HEK293 (cell line): ENCODE data around the gene CALHM3.

Experiments used
- CTCF ChIA-PET: fragments of 350-600 bp; formaldehyde crosslinking; extraction: SDS; loops from one replicate; lab custom pipeline; 2021; ENCODE audit warnings: antibody characterized with exemption; lab: Yijun Ruan, JAX
- POLR2A ChIA-PET: fragments of 300-600 bp; formaldehyde crosslinking; extraction: SDS; loops from one replicate; lab custom pipeline; 2020; ENCODE audit warnings: antibody characterized with exemption, inconsistent platforms; lab: Yijun Ruan, JAX
- H3K27ac ChIP-seq: fragments of 200-500 bp; sonication (Bioruptor generic); 2 replicates; pipeline ENCODE4 v1.5.1; 2014; ENCODE audit warnings: low read depth, low read length, control low read depth, inconsistent platforms; ENCODE audit errors: extremely low read depth
- H3K36me3 ChIP-seq, 2 experiments: fragments of 200-500 bp in 1 of 2; sonication (Bioruptor generic) in 1 of 2; 1 replicate in 1 of 2; 2 replicates in 1 of 2; pipeline ENCODE4 v1.5.1; 2014 to 2017; ENCODE audit warnings: inconsistent platforms in 2 of 2, low read length in 2 of 2; ENCODE audit not compliant: control insufficient read depth in 2 of 2, insufficient read depth in 1 of 2
- H3K4me1 ChIP-seq: fragments of 200-500 bp; sonication (Bioruptor generic); 2 replicates; pipeline ENCODE4 v1.5.1; 2014; ENCODE audit warnings: mild to moderate bottlenecking, low read length, inconsistent platforms; ENCODE audit not compliant: control insufficient read depth, insufficient read depth
- H3K4me3 ChIP-seq: 2 replicates; pipeline ENCODE4 v1.5.1; 2011; ENCODE audit warnings: low read depth, mild to moderate bottlenecking, control low read depth, low read length, moderate library complexity
- H3K9me3 ChIP-seq: fragments of 200-500 bp; sonication (Bioruptor generic); 2 replicates; pipeline ENCODE4 v1.5.1; 2014; ENCODE audit warnings: low read depth, low read length, inconsistent platforms; ENCODE audit not compliant: control insufficient read depth, insufficient read depth
- ELK4 ChIP-seq: IDR thresholded peaks from 2 replicates; pipeline ENCODE4 v1.6.1; 2011; ENCODE audit warnings: mild to moderate bottlenecking, low read depth, low read length, borderline replicate concordance
- IKZF3 ChIP-seq: fragments of 450-650 bp; IDR thresholded peaks from 2 replicates; pipeline ENCODE4 v1.5.0; 2018; ENCODE audit warnings: missing biosample characterization, mild to moderate bottlenecking, missing genetic modification characterization, moderate library complexity
- PRDM1 ChIP-seq: fragments of 450-650 bp; formaldehyde crosslinking; IDR thresholded peaks from 2 replicates; pipeline ENCODE4; 2016; ENCODE audit warnings: missing biosample characterization, missing genetic modification characterization
- REST ChIP-seq: fragments of 450-650 bp; formaldehyde crosslinking; IDR thresholded peaks from 2 replicates; pipeline ENCODE4 v1.5.1; 2016; ENCODE audit warnings: missing biosample characterization, missing genetic modification characterization
- SALL2 ChIP-seq: fragments of 450-650 bp; formaldehyde crosslinking; IDR thresholded peaks from 2 replicates; pipeline ENCODE4 v1.5.0; 2017; ENCODE audit warnings: missing biosample characterization, mild to moderate bottlenecking, missing genetic modification characterization, borderline replicate concordance
- ZBTB11 ChIP-seq: fragments of 450-650 bp; formaldehyde crosslinking; conservative IDR thresholded peaks from 2 replicates; pipeline ENCODE4 v1.5.1; 2016; ENCODE audit warnings: low read depth, missing biosample characterization, missing genetic modification characterization
- ZFP37 ChIP-seq: fragments of 450-650 bp; formaldehyde crosslinking; IDR thresholded peaks from 2 replicates; pipeline ENCODE4 v1.5.1; 2016; ENCODE audit warnings: missing biosample characterization, missing genetic modification characterization
- ZNF146 ChIP-seq: fragments of 450-650 bp; formaldehyde crosslinking; IDR thresholded peaks from 2 replicates; pipeline ENCODE4 v1.5.1; 2016; ENCODE audit warnings: missing biosample characterization, missing genetic modification characterization
- ZNF174 ChIP-seq: fragments of 450-650 bp; formaldehyde crosslinking; IDR thresholded peaks from 2 replicates; pipeline ENCODE4 v1.5.0; 2017; ENCODE audit warnings: missing biosample characterization, mild to moderate bottlenecking, missing genetic modification characterization
- ZNF366 ChIP-seq: fragments of 450-650 bp; formaldehyde crosslinking; conservative IDR thresholded peaks from 2 replicates; pipeline ENCODE4 v1.5.1; 2016; ENCODE audit warnings: missing biosample characterization, missing genetic modification characterization
- ZNF449 ChIP-seq: fragments of 450-650 bp; formaldehyde crosslinking; IDR thresholded peaks from 2 replicates; pipeline ENCODE4 v1.5.1; 2017; ENCODE audit warnings: missing biosample characterization, mild to moderate bottlenecking, missing genetic modification characterization, moderate library complexity
- ZNF610 ChIP-seq: fragments of 450-650 bp; formaldehyde crosslinking; IDR thresholded peaks from 2 replicates; pipeline ENCODE4 v1.5.1; 2016; ENCODE audit warnings: missing biosample characterization, missing genetic modification characterization, borderline replicate concordance
- ZNF704 ChIP-seq: fragments of 450-650 bp; formaldehyde crosslinking; IDR thresholded peaks from 2 replicates; pipeline ENCODE4 v1.5.1; 2016; ENCODE audit warnings: missing biosample characterization, missing genetic modification characterization
- ZNF791 ChIP-seq: fragments of 450-650 bp; formaldehyde crosslinking; IDR thresholded peaks from 2 replicates; pipeline ENCODE4 v1.5.1; 2016; ENCODE audit warnings: missing biosample characterization, missing genetic modification characterization
- ZSCAN18 ChIP-seq: fragments of 450-650 bp; formaldehyde crosslinking; IDR thresholded peaks from 2 replicates; pipeline ENCODE4 v1.5.1; 2016; ENCODE audit warnings: missing biosample characterization, missing genetic modification characterization
- TF ChIP-seq, protein P1 (sequence below): fragments of 450-650 bp; formaldehyde crosslinking; IDR thresholded peaks from 2 replicates; pipeline ENCODE4 v1.5.1; 2016; ENCODE audit warnings: missing biosample characterization, missing genetic modification characterization

The CALHM3 gene

DNA sequence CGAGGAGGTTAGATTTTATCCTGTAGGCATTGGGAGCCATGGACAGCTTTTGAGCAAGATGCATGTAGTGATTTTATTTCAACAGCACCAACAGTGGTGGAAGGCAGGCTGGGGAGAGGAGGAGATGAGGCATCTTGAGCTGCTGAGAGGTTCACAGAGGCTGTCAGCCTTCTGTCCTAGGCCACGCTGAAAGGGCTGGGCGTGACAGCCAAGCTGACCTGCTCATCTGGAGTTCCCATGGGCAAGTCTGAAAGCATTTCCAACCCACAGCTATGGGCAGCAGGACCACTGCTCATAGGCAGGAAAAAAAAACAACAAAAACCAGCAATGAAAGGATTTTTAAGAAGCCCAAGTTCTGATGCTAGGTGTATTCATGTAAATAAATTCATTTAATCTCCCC, 22.1 kb upstream of the CALHM3 start (continued):
- TF ChIP-seq ZNF704 (tag by site-specific recombination) (no peak), SALL2 (tag by site-specific recombination) (no peak)

GRCh38 chr10:103500481-103500880, 21.4 kb upstream of the CALHM3 start:
- H3K9me3 ChIP-seq, result no peaks in the 10 kb centered on the region
- H3K4me1 ChIP-seq, result peaks cover 4% of the 10 kb centered on the region; the same call in 1 of the 2 replicates
- no peaks in the 10 kb centered on the region for H3K36me3 ChIP-seq
- no peak for TF ChIP-seq IKZF3 (tag by site-specific recombination)
- no peak for TF ChIP-seq ZNF791 (tag by site-specific recombination)
- no peak for TF ChIP-seq ZBTB11 (tag by site-specific recombination)
- TF ChIP-seq ELK4, result no peak
- TF ChIP-seq ZNF146 (tag by site-specific recombination), result no peak
- TF ChIP-seq ZNF366, result no peak
- TF ChIP-seq ZFP37 (tag by site-specific recombination), result no peak
- no peak for TF ChIP-seq ZNF174
- TF ChIP-seq ZNF449 (tag by site-specific recombination), result no peak
- TF ChIP-seq ZNF610 (tag by site-specific recombination), result no peak
- no peak for TF ChIP-seq ZSCAN18 (tag by site-specific recombination)
- no peak for TF ChIP-seq REST (tag by site-specific recombination)
- TF ChIP-seq, protein P1, sequence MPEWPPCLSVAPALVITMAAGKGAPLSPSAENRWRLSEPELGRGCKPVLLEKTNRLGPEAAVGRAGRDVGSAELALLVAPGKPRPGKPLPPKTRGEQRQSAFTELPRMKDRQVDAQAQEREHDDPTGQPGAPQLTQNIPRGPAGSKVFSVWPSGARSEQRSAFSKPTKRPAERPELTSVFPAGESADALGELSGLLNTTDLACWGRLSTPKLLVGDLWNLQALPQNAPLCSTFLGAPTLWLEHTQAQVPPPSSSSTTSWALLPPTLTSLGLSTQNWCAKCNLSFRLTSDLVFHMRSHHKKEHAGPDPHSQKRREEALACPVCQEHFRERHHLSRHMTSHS, result no peak
- no peak for TF ChIP-seq PRDM1 (tag by site-specific recombination)
- TF ChIP-seq SALL2 (tag by site-specific recombination), result no peak
- ChIA-PET POLR2A (interaction anchor here (0.6 kb wide), 1 partner anchor 132 kb away, joined by 3 read pairs; no protein-coding TSS in a partner anchor), CTCF (interaction anchor here (0.9 to 2.4 kb wide), 2 partner anchors 42 to 167 kb away, joined by 3 to 7 read pairs; no protein-coding TSS in a partner anchor)
- H3K4me3 ChIP-seq, result no peak overlapping the region
- no peak overlapping the region for H3K27ac ChIP-seq
